Activated T-helper 2 cell treated with anti-CD3 and anti-CD28 coated beads, Interferon-gamma antibody, Interleukin-2, Interleukin-4, amounts not matched to agents 10 μg/mL and 5 μg/mL and 100 μg/mL, durations not matched to agents 14 hours and 24 hours and 36 hours (primary cell): Measurements from ENCODE around the gene AKAP13. TPM values are rescaled to one million over a fixed set of nuclear protein-coding genes. Genes with fewer than 3 reads are reported as not detected.
A peak's percentile ranks its signal among the peaks of the same experiment; 100 is the strongest.

ENCODE experiments used
- DNase-seq: peaks from one replicate; pipeline ENCODE4 v3.0.0; 2021; ENCODE audit warnings: low spot score
- H3K27ac Mint-ChIP-seq: one replicate; pipeline ENCODE4 v1.8.0; 2021; ENCODE audit warnings: mixed read lengths
- H3K27me3 Mint-ChIP-seq: one replicate; pipeline ENCODE4 v1.8.0; 2021; ENCODE audit warnings: low read depth, mixed read lengths
- H3K36me3 Mint-ChIP-seq: one replicate; pipeline ENCODE4 v1.8.0; 2021; ENCODE audit warnings: low read depth, mixed read lengths
- H3K4me1 Mint-ChIP-seq: one replicate; pipeline ENCODE4 v1.8.0; 2021; ENCODE audit warnings: low read depth, mixed read lengths
- H3K4me3 Mint-ChIP-seq: one replicate; pipeline ENCODE4 v1.8.0; 2021; ENCODE audit warnings: low read depth, mild to moderate bottlenecking, moderate library complexity, mixed read lengths
- H3K9me3 Mint-ChIP-seq: one replicate; pipeline ENCODE4 v1.8.0; 2021; ENCODE audit warnings: mixed read lengths
- intact Hi-C: fragments of 100-400 bp; cut with micrococcal nuclease; formaldehyde crosslinking; loops from one replicate; pipeline ENCODE4 v1.15.1; 2023
- total RNA-seq: library from RNA; stranded (reverse); gene quantifications from 2 replicates; pipeline ENCODE4 v1.2.3, GENCODE V29; 2022

The AKAP13 gene
- total RNA-seq, 1 donor from 2014 or later = 92.1 TPM

- Mint-ChIP-seq H3K4me3 (no peak overlapping the region), H3K36me3 (no peaks in the 10 kb centered on the region), H3K27me3 (no peaks in the 10 kb centered on the region), H3K9me3 (no peaks in the 10 kb centered on the region), H3K27ac (no peak overlapping the region), H3K4me1 (peaks cover 5% of the 10 kb centered on the region)
- no peak for DNase-seq
- intact Hi-C loops = no loop called here
Measured at GRCh38 chr15:85763673-85764633, 383.6 kb downstream of the AKAP13 start.

GRCh38 chr15:85764649-85765277 is 384.4 kb downstream of the AKAP13 start:
- Mint-ChIP-seq H3K4me3 (no peak overlapping the region), H3K27me3 (no peaks in the 10 kb centered on the region), H3K27ac (no peak overlapping the region), H3K9me3 (no peaks in the 10 kb centered on the region), H3K36me3 (no peaks in the 10 kb centered on the region), H3K4me1 (peaks cover 5% of the 10 kb centered on the region)
- intact Hi-C loops = no loop called here
- DNase-seq = no peak

GRCh38 chr15:85766001-85766831 is 385.8 kb downstream of the AKAP13 start:
- Mint-ChIP-seq H3K27ac (no peak overlapping the region), H3K4me3 (no peak overlapping the region), H3K36me3 (no peaks in the 10 kb centered on the region), H3K27me3 (no peaks in the 10 kb centered on the region), H3K9me3 (no peaks in the 10 kb centered on the region), H3K4me1 (peaks cover 5% of the 10 kb centered on the region)
- intact Hi-C loops = no loop called here
- no peak for DNase-seq

GRCh38 chr15:85767785-85768529 is 387.6 kb downstream of the AKAP13 start:
- H3K4me3 Mint-ChIP-seq = no peak overlapping the region
- no peaks in the 10 kb centered on the region for H3K27me3 Mint-ChIP-seq
- no peaks in the 10 kb centered on the region for H3K36me3 Mint-ChIP-seq
- peaks cover 5% of the 10 kb centered on the region for H3K4me1 Mint-ChIP-seq
- no peak for DNase-seq
- no peak overlapping the region for H3K27ac Mint-ChIP-seq
- intact Hi-C loops = no loop called here
- no peaks in the 10 kb centered on the region for H3K9me3 Mint-ChIP-seq

GRCh38 chr15:85768595-85769168 is 388.3 kb downstream of the AKAP13 start:
- Mint-ChIP-seq H3K36me3 (no peaks in the 10 kb centered on the region), H3K4me3 (no peak overlapping the region), H3K27ac (no peak overlapping the region), H3K9me3 (no peaks in the 10 kb centered on the region), H3K27me3 (no peaks in the 10 kb centered on the region), H3K4me1 (peaks cover 6% of the 10 kb centered on the region)
- intact Hi-C loops = no loop called here
- DNase-seq = no peak

GRCh38 chr15:85769182-85769900 is 388.9 kb downstream of the AKAP13 start:
- Mint-ChIP-seq H3K4me1 (peaks cover 6% of the 10 kb centered on the region), H3K27ac (no peak overlapping the region), H3K36me3 (no peaks in the 10 kb centered on the region), H3K4me3 (no peak overlapping the region), H3K27me3 (no peaks in the 10 kb centered on the region), H3K9me3 (no peaks in the 10 kb centered on the region)
- intact Hi-C loops = no loop called here
- DNase-seq = no peak

GRCh38 chr15:85770096-85771041 is 390.0 kb downstream of the AKAP13 start:
- H3K27me3 Mint-ChIP-seq = no peaks in the 10 kb centered on the region
- H3K36me3 Mint-ChIP-seq = no peaks in the 10 kb centered on the region
- H3K9me3 Mint-ChIP-seq = no peaks in the 10 kb centered on the region
- intact Hi-C loops = no loop called here
- peaks cover 2% of the 10 kb centered on the region for H3K4me1 Mint-ChIP-seq
- H3K4me3 Mint-ChIP-seq = no peak overlapping the region
- no peak overlapping the region for H3K27ac Mint-ChIP-seq
- DNase-seq = no peak

- Mint-ChIP-seq H3K9me3 (no peaks in the 10 kb centered on the region), H3K4me3 (no peak overlapping the region), H3K36me3 (no peaks in the 10 kb centered on the region), H3K27me3 (no peaks in the 10 kb centered on the region), H3K27ac (no peak overlapping the region), H3K4me1 (peaks cover 2% of the 10 kb centered on the region)
- no peak for DNase-seq
- intact Hi-C loops = no loop called here
Measured at GRCh38 chr15:85771271-85771670, 390.9 kb downstream of the AKAP13 start.

GRCh38 chr15:85771781-85772445 is 391.5 kb downstream of the AKAP13 start:
- intact Hi-C loops = no loop called here
- Mint-ChIP-seq H3K4me1 (peaks cover 2% of the 10 kb centered on the region), H3K27me3 (no peaks in the 10 kb centered on the region), H3K4me3 (no peak overlapping the region), H3K9me3 (no peaks in the 10 kb centered on the region), H3K36me3 (no peaks in the 10 kb centered on the region), H3K27ac (no peak overlapping the region)
- DNase-seq = no peak

- Mint-ChIP-seq H3K4me1 (peaks cover 2% of the 10 kb centered on the region), H3K9me3 (no peaks in the 10 kb centered on the region), H3K27me3 (no peaks in the 10 kb centered on the region), H3K27ac (peak overlapping the region; percentile 28), H3K4me3 (no peak overlapping the region), H3K36me3 (no peaks in the 10 kb centered on the region)
- DNase-seq = no peak
- intact Hi-C loops = no loop called here
Measured at GRCh38 chr15:85772668-85773067, 392.3 kb downstream of the AKAP13 start.
